Spinal cord (tissue), 10 donors: Measurements from ENCODE around the gene MAP2K7. TPM values are rescaled to one million over a fixed set of nuclear protein-coding genes. Genes with fewer than 3 reads are reported as not detected.

Experiments
- DNase-seq, 6 donors: peaks; one replicate each; pipeline versions ENCODE4 v3.0.0 to v3.0.0-alpha.2; 2013 to 2015; ENCODE audit warnings: low spot score in 6 of 6, low read depth in 4 of 6
- H3K27ac ChIP-seq: one replicate; pipeline ENCODE4 v1.5.1; 2013; ENCODE audit warnings: low read depth, low read length, control low read depth
- H3K27me3 ChIP-seq: one replicate; pipeline ENCODE4 v1.6.1; 2013; ENCODE audit warnings: low read length; ENCODE audit not compliant: control insufficient read depth, insufficient read depth
- H3K36me3 ChIP-seq: one replicate; pipeline ENCODE4 v1.6.1; 2013; ENCODE audit warnings: low read length; ENCODE audit not compliant: control insufficient read depth, insufficient read depth
- H3K4me1 ChIP-seq: one replicate; pipeline ENCODE4 v1.6.1; 2013; ENCODE audit warnings: low read length; ENCODE audit not compliant: control insufficient read depth, insufficient read depth
- H3K4me3 ChIP-seq: one replicate; pipeline ENCODE4 v1.5.1; 2013; ENCODE audit warnings: low read depth, low read length, control low read depth
- H3K9me3 ChIP-seq: one replicate; pipeline ENCODE4 v1.6.1; 2013; ENCODE audit warnings: low read length; ENCODE audit not compliant: control insufficient read depth, insufficient read depth
- WGBS: methylation state at CpG from one replicate; pipeline ENCODE4 v1.1.5; 2013; ENCODE audit warnings: missing lambda C conversion rate; ENCODE audit not compliant: insufficient coverage; 5-methylcytosine and 5-hydroxymethylcytosine counted together
- polyA plus RNA-seq, 2 donors: library from polyadenylated mRNA; unstranded; fragments of 120-200 nt; gene quantifications; one replicate each; pipeline ENCODE4 v1.2.1, GENCODE V29; 2013; ENCODE audit not compliant: insufficient read length in 2 of 2
- total RNA-seq, 2 donors: library from RNA; depleted of rRNA in 1 of 2; stranded (reverse); fragments of 120-200 nt in 1 of 2; fragments of >200 nt in 1 of 2; gene quantifications; one replicate each; pipeline versions ENCODE4 v1.2.3 to v1.2.4, GENCODE V29; 2013 to 2014
- donor health status: healthy.

The MAP2K7 gene
- total and polyA plus RNA-seq, 4 donors: 8.1 to 36.8 (median 21.7) TPM

DNA sequence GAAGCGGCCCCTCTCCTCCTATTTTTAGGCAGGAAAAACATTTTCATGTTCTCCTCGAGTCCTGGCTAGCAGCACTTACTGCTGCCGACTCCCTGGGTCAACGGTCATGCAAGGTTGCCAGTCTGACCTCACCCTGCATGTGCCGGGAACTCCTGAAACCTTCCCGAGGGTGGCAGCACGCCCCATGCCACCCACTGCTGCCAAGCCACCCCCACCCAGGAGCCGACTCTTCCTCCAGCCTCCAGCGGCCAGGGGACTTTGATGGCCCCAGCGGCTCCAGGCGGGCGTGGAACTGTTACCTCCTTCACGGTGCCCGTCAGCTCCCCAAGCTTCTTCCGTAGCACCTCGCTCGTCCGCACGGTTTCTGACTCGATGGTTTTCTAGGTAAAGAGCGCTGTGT lies 31.1 kb downstream of the MAP2K7 start:
- Histone ChIP-seq H3K4me3 (no peak overlapping the region), H3K4me1 (peaks cover 9% of the 10 kb centered on the region), H3K36me3 (peaks cover 86% of the 10 kb centered on the region), H3K9me3 (no peaks in the 10 kb centered on the region), H3K27me3 (no peaks in the 10 kb centered on the region), H3K27ac (no peak overlapping the region)
- WGBS: 93% methylated on average over 21 of the region's 21 CpGs
- DNase-seq: no peak

DNA sequence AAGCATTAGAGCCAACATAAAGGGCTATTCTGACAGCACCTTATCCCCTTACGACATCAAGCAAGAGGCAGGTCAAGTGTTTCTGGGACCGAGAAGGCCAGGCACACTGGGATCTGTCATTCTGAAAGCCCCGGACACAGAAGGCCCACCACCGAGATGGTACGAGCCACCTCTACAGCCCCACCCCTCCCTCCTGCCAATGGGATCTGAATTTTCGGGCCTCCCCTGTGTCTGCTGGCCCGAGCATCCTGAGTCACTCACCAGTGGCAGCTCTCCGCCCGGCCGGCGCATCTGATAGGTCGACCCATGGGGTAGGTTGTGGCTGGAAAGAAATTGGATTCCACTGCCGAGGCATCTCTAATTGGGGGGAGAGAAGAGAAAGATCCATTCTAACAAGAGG lies 37.2 kb downstream of the MAP2K7 start:
- no peak for DNase-seq
- Histone ChIP-seq H3K27ac (no peak overlapping the region), H3K36me3 (peaks cover 50% of the 10 kb centered on the region), H3K9me3 (no peaks in the 10 kb centered on the region), H3K27me3 (no peaks in the 10 kb centered on the region), H3K4me1 (peaks cover 27% of the 10 kb centered on the region), H3K4me3 (no peak overlapping the region)
- 93% methylated on average over 6 of the region's 13 CpGs for WGBS

DNA sequence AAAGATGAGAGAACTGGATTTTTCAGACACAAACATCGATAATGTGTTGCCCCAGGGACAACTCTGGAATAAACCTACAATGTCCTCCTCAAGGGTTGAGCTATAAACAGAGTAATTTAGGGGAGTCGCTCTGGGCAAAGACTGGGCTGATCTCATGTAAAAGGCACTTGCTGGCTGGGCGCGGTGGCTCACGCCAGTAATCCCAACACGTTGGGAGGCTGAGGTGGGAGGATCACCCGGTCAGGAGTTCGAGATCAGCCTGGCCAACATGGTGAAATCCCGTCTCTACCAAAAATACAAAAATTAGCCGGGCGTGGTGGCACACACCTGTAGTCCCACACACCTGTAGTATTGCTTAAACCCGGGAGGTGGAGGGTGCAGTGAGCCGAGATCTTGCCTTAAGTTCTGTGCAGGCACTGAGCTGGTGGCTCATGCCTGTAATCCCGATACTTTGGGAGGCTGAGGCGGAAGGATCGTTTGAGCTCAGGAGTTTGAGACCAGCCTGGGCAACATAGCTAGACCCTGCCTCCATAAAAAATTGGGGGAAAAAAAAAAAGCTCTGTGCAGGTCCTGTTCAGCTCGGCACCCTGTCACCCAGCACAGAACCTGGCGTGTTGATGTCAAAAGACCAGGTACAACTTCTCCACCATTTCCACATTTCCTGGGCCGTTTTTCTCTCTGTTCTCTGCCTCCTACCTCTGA lies 38.4 kb downstream of the MAP2K7 start:
- Histone ChIP-seq H3K36me3 (peaks cover 41% of the 10 kb centered on the region), H3K9me3 (no peaks in the 10 kb centered on the region), H3K27ac (no peak overlapping the region), H3K4me1 (peaks cover 27% of the 10 kb centered on the region), H3K27me3 (no peaks in the 10 kb centered on the region), H3K4me3 (no peak overlapping the region)
- WGBS: 95% methylated on average over 11 of the region's 19 CpGs
- DNase-seq: no peak

DNA sequence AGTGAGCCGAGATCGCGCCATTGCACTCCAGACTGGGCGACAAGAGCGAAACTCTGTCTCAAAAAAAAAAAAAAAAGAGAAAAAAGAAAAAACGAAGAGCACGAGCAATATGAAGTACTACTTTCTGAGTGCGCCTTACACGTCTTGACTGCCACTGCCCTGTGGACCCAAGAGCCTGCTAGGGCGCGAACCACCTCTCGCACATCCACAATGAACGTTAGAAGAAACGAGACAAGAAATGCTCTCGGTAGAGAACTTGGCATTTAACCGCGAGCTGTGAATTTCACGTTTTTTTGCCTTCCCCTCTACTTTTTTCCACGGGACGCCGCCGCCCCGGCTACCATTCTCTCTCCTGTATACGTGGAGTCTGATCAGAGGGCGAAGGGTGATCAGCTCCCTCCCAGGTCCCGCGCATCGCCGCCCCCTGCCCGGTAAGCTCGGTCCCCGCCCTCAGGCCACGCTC lies 39.3 kb downstream of the MAP2K7 start:
- DNase-seq: no peak
- Histone ChIP-seq H3K9me3 (peaks cover 1% of the 10 kb centered on the region), H3K27me3 (no peaks in the 10 kb centered on the region), H3K36me3 (peaks cover 32% of the 10 kb centered on the region), H3K27ac (peak overlapping the region; percentile 96), H3K4me1 (peaks cover 27% of the 10 kb centered on the region), H3K4me3 (peak overlapping the region; percentile 91)
- 8% methylated on average over 33 of the region's 33 CpGs for WGBS

DNA sequence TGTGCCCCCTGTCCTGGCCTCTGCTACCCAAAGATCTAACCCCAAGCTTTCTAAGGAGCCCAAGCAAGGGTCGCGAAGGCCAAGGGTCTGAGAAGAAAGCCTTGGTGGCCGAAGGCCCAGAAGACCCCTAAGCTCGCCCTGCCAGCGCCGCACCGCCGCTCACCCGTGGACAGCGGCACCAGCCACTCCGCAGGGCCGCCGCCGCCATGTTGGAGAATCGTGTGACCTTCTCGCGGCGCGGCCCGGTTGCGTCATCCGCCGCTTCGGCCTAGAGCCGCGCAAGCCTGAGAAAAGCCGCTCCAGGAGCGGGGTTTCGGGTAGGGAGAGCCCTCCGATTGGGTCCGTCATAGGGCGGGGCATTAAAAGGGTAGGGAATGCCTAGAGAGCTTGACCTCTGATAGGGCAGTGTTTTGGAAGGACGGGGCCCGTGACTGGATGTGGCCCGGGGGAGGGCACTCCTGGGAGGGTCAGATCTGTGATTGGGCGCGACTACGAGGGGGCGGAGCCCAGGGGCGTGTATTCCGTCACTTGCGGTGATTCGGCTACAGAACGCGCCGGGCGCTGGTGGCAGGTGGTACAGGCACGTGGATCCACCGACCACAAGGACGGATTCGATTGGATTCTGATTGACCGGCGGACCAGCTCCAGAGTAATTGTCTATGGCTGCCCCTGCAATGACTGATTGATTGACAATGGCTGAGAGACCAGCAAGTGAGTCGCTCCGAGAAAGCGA lies 39.9 kb downstream of the MAP2K7 start, which contains the start of gene TIMM44:
Gene TIMM44, minus strand, starts transcription at position 223 of the 733 bp plus-strand sequence. Its CDS starts 15 bp downstream, at position 208.
- Histone ChIP-seq H3K27ac (peak within 1 kb of the TSS; percentile 96), H3K9me3 (peaks cover 3% of the 10 kb centered on the region), H3K36me3 (peaks cover 28% of the 10 kb centered on the region), H3K27me3 (no peaks in the 10 kb centered on the region), H3K4me3 (peak within 1 kb of the TSS; percentile 91), H3K4me1 (peaks cover 27% of the 10 kb centered on the region)
- peak; percentile 96 to 100 (median 98) for DNase-seq
- under 1% methylated on average over 56 of the region's 56 CpGs for WGBS

DNA sequence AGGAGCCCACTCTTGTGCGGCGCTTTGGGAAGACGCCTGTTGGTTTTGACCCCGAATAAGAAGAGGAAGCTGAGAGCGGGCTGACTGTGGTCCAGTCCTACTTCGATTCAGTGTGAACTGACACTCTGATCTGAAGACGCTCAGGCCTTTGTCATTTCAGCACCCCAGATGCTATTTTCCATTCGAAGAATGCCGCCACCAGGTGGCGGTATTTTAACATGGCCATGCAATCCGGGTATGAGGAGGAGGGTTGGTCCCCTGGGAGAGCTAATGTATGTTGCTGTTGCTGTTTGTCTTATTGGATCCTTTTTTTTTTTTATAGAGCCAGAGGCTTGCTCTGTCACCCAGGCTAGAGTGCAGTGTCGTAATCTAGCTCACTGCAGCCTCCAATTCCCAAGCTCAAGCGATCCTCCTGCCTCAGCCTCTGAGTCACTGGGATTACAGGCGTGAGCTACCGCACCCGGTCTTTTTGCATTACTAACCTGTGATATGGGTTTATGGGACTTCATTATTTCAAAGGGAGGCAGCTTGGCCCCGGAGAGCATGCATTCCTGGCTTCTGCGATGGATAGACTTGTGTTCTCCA lies 40.6 kb downstream of the MAP2K7 start:
- peaks cover 27% of the 10 kb centered on the region for H3K36me3 ChIP-seq
- peak in 5 of 6 donors; percentile 81 to 98 (median 90) for DNase-seq
- WGBS: 13% methylated on average over 9 of the region's 18 CpGs
- peaks cover 3% of the 10 kb centered on the region for H3K9me3 ChIP-seq
- peaks cover 27% of the 10 kb centered on the region for H3K4me1 ChIP-seq
- no peaks in the 10 kb centered on the region for H3K27me3 ChIP-seq
- peak overlapping the region; percentile 91 for H3K4me3 ChIP-seq
- peak overlapping the region; percentile 96 for H3K27ac ChIP-seq

DNA sequence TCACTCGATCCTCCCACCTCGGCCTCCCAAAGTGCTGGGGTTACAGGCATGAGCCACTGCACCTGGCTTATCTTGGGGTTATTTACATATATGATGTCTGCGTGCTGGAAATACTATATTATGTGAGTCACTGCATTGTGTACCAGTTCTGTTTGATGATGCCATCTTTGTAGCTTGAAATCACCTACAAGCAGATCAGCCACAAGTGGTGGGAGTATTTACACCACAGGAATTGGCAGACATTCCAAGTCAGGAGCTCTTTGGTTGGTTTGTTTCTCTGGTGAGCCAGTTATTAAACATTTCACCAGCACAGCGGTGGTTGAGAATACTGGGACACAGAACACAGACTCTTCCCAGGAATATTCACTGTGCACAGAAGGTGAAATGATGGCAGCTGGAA lies 44.3 kb downstream of the MAP2K7 start:
- Histone ChIP-seq H3K4me3 (no peak overlapping the region), H3K9me3 (peaks cover 3% of the 10 kb centered on the region), H3K4me1 (peaks cover 17% of the 10 kb centered on the region), H3K27me3 (no peaks in the 10 kb centered on the region), H3K36me3 (peaks cover 3% of the 10 kb centered on the region), H3K27ac (no peak overlapping the region)
- WGBS: no CpG with 5 or more reads among the region's 4 CpGs
- DNase-seq: no peak

DNA sequence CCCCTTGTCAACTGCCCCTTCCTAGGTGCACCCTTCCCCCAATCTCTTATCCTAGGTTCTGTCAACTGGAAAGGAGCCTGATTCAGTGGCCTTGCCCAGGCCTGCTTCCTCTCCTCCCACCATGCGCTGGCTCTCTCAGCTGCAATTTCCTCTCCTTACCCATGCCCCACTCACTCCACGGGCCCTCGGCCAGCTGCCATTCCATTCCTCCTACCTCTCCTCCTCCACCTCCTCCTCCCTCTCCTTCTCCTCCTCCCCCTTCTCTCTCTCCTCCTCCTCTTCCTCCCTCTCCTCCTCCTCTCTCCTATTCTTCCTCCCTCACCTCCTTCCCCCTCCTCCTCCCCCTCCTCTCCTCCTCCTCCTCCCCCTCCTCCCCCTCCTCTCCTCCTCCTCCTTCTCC lies 49.4 kb downstream of the MAP2K7 start:
- no peak for DNase-seq
- H3K4me1 ChIP-seq: peaks cover 4% of the 10 kb centered on the region
- H3K36me3 ChIP-seq: peaks cover 25% of the 10 kb centered on the region
- no peak overlapping the region for H3K27ac ChIP-seq
- H3K27me3 ChIP-seq: no peaks in the 10 kb centered on the region
- H3K9me3 ChIP-seq: peaks cover 1% of the 10 kb centered on the region
- 48% methylated on average over 3 of the region's 3 CpGs for WGBS
- H3K4me3 ChIP-seq: no peak overlapping the region

DNA sequence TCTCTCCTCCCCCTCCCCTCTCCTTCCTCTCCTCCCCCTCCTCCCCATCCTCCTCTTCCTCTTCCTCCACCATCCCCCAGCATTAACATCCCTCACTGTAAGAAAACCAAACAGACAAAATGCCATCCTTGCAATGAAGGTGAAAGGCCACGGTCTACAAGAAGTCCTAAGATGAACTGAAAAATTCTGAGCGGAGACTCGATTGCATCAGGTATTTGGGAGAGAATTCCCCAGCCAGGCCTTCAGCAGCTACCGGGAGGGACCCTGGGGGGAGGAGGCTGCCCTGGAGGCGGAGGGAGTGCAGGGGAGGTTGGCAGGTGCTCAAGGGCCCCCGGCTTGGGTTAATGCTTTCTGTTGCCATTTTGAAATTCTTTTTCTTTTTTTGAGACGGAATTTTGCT lies 49.9 kb downstream of the MAP2K7 start:
- 80% methylated on average over 7 of the region's 7 CpGs for WGBS
- Histone ChIP-seq H3K4me3 (no peak overlapping the region), H3K27me3 (no peaks in the 10 kb centered on the region), H3K36me3 (peaks cover 29% of the 10 kb centered on the region), H3K27ac (no peak overlapping the region), H3K4me1 (peaks cover 4% of the 10 kb centered on the region), H3K9me3 (no peaks in the 10 kb centered on the region)
- DNase-seq: no peak
